ENCODE measurements around the gene CFAP65. TPM values are rescaled to one million over a fixed set of nuclear protein-coding genes. Genes with fewer than 3 reads are reported as not detected.

Gene CFAP65
- total and polyA plus RNA-seq, 12 donors, result not detected

- Histone ChIP-seq H3K9me3 (no peaks in the 10 kb centered on the region), H3K4me3 (no peak overlapping the region), H3K27me3 (peaks cover 56 to 100% (median 99%) of the 10 kb centered on the region in 7 donors), H3K4me1 (peaks cover 10 to 56% (median 42%) of the 10 kb centered on the region in 9 donors), H3K27ac (no peak overlapping the region), H3K36me3 (no peaks in the 10 kb centered on the region)
- DNase-seq, result no peak
- TF ChIP-seq, protein P1, sequence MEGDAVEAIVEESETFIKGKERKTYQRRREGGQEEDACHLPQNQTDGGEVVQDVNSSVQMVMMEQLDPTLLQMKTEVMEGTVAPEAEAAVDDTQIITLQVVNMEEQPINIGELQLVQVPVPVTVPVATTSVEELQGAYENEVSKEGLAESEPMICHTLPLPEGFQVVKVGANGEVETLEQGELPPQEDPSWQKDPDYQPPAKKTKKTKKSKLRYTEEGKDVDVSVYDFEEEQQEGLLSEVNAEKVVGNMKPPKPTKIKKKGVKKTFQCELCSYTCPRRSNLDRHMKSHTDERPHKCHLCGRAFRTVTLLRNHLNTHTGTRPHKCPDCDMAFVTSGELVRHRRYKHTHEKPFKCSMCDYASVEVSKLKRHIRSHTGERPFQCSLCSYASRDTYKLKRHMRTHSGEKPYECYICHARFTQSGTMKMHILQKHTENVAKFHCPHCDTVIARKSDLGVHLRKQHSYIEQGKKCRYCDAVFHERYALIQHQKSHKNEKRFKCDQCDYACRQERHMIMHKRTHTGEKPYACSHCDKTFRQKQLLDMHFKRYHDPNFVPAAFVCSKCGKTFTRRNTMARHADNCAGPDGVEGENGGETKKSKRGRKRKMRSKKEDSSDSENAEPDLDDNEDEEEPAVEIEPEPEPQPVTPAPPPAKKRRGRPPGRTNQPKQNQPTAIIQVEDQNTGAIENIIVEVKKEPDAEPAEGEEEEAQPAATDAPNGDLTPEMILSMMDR (IDR thresholded peaks at IDR 0.05), result no peak
- 20 to 26% methylated on average over 23 of the region's 23 CpGs for whole genome bisulfite sequencing, 2 donors
- intact Hi-C loops (cut with DNase I), result no loop called here
- no peak for ATAC-seq
Observed at GRCh38 chr2:218983263-218983933, 57.9 kb downstream of the CFAP65 start.

GRCh38 chr2:218982586-218983262 is 58.6 kb downstream of the CFAP65 start:
- intact Hi-C loops (cut with DNase I), result no loop called here
- Histone ChIP-seq H3K4me1 (peaks cover 10 to 56% (median 42%) of the 10 kb centered on the region in 9 donors), H3K36me3 (no peaks in the 10 kb centered on the region), H3K9me3 (no peaks in the 10 kb centered on the region), H3K4me3 (peak overlapping the region in 6 of 10 donors; percentile 13 to 47 (median 40)), H3K27ac (no peak overlapping the region), H3K27me3 (peaks cover 50 to 100% (median 99%) of the 10 kb centered on the region in 7 donors)
- DNase-seq (no peak), ATAC-seq (no peak)
- TF ChIP-seq, protein P1 (IDR thresholded peaks at IDR 0.05), result no peak
- WGBS, 2 donors, result 9 to 10% methylated on average over 28 of the region's 28 CpGs

DNA sequence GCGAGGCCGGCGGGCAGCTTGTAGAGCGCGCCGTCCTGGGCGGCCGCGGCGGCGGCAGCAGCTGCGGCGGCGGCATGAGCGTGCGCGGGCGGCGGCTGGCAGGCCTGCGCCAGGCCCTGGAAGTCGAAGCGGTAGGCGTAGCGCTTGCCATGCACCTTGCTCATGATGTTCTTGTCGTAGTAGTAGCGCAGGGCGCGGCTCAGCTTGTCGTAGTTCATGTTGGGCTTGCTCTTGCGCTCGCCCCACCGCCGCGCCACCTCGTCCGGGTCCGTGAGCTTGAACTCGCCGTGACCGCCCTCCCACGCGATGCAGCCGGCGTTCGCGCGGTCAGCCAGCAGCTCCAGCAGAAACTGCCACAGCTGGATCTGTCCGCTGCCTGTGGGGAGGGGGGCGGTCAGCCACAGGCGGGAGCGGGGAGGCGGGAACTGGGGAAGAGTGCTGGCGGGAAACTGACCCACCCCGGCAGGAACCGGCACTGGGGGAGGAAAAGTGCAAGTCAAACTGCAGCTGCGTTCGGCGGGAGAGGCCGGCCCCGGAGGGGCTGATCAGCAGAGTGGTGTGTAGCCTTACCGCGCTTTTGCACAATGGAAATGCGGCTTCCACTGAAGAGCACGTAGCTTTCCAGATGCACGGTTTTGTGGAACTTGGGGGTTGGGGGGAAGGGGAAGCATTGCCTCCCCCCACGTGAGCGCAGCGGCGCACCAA is 59.3 kb downstream of the CFAP65 start:
- no peaks in the 10 kb centered on the region for H3K9me3 ChIP-seq
- no peak for DNase-seq
- intact Hi-C loops (cut with DNase I), result no loop called here
- H3K4me1 ChIP-seq, result peaks cover 10 to 56% (median 42%) of the 10 kb centered on the region in 9 donors
- H3K4me3 ChIP-seq, result peak overlapping the region; percentile 13 to 47 (median 33)
- TF ChIP-seq, protein P1 (IDR thresholded peaks at IDR 0.05), result no peak
- peak in 4 of 8 donors; percentile 12 to 29 (median 21) for ATAC-seq
- H3K27me3 ChIP-seq, result peaks cover 45 to 100% (median 99%) of the 10 kb centered on the region in 7 donors
- no peak overlapping the region for H3K27ac ChIP-seq
- WGBS, 2 donors, result 0 to 1% methylated on average over 66 to 69 of the region's 69 CpGs
- no peaks in the 10 kb centered on the region for H3K36me3 ChIP-seq

GRCh38 chr2:218981390-218981880 is 59.9 kb downstream of the CFAP65 start:
- peak overlapping the region in 7 of 10 donors; percentile 13 to 47 (median 22) for H3K4me3 ChIP-seq
- no peaks in the 10 kb centered on the region for H3K36me3 ChIP-seq
- ATAC-seq, result no peak
- H3K27me3 ChIP-seq, result peaks cover 44 to 100% (median 98%) of the 10 kb centered on the region in 7 donors
- peaks cover 10 to 56% (median 42%) of the 10 kb centered on the region in 9 donors for H3K4me1 ChIP-seq
- H3K9me3 ChIP-seq, result no peaks in the 10 kb centered on the region
- TF ChIP-seq, protein P1 (IDR thresholded peaks at IDR 0.05), result no peak
- DNase-seq, result no peak
- H3K27ac ChIP-seq, result no peak overlapping the region
- intact Hi-C loops (cut with DNase I), result no loop called here
- 2 to 3% methylated on average over 37 to 46 of the region's 46 CpGs for WGBS, 2 donors
